ENCODE results near the gene TF. TPM values are rescaled to one million over a fixed set of nuclear protein-coding genes. Genes with fewer than 3 reads are reported as not detected.

TF gene
- polyA plus RNA-seq, 1 donor (not counting 4 experiments of a cell fraction or from before 2014, with no cell fraction given), result 0.30 TPM

GRCh38 chr3:133837487-133838295, 91.5 kb downstream of the TF start:
- Histone ChIP-seq H3K9ac (ENCODE audit: control insufficient read depth, extremely low read depth, insufficient read depth, low read length) (no peak overlapping the region), H3K27ac (ENCODE audit: control insufficient read depth, insufficient read depth, low read length) (no peak overlapping the region), H3K36me3 (ENCODE audit: control insufficient read depth in 2 of 2, extremely low read depth in 1 of 2, insufficient read depth in 2 of 2, low read length in 2 of 2) (no peaks in the 10 kb centered on the region), H4K20me1 (ENCODE audit: control insufficient read depth, extremely low read depth, insufficient read depth, low read length) (no peaks in the 10 kb centered on the region), H2AFZ (ENCODE audit: control insufficient read depth, low read length) (no peak overlapping the region), H3K4me1 (ENCODE audit: control insufficient read depth, extremely low read depth, insufficient read depth, low read length) (no peaks in the 10 kb centered on the region), H3K4me3 (ENCODE audit: control insufficient read depth in 2 of 3, extremely low read depth in 1 of 3, insufficient read depth in 2 of 3, low read depth in 1 of 3, low read length in 3 of 3) (no peak overlapping the region), H3K27me3 (ENCODE audit: control insufficient read depth, extremely low read depth, insufficient read depth, low read length) (peaks cover 4% of the 10 kb centered on the region), H3K79me2 (ENCODE audit: control insufficient read depth, insufficient read depth, low read length) (no peaks in the 10 kb centered on the region), H3K4me2 (ENCODE audit: control insufficient read depth, extremely low read depth, insufficient read depth, low read depth, low read length) (no peak overlapping the region), H3K9me3 (ENCODE audit: control insufficient read depth, low read depth, low read length) (no peaks in the 10 kb centered on the region), H3K9me1 (ENCODE audit: control insufficient read depth, extremely low read depth, insufficient read depth, low read length) (no peaks in the 10 kb centered on the region)
- FAIRE-seq (no peak), DNase-seq (ENCODE audit: low read depth, low spot score) (no peak)
- dilution Hi-C loops (cut with MboI; ENCODE audit: extremely low pct_ligation_motif_present, low sequenced_read_pairs), result no loop called here
- TF ChIP-seq EZH2 (IDR thresholded peaks at IDR 0.05; ENCODE audit: low read length) (no peak), CTCF (optimal IDR thresholded peaks at IDR 0.05 in 1 of 3, IDR thresholded peaks at IDR 0.05 in 1 of 3, conservative IDR thresholded peaks at IDR 0.05 in 1 of 3; ENCODE audit: extremely low read depth in 1 of 3, insufficient read depth in 2 of 3, low read length in 3 of 3) (no peak)

GRCh38 chr3:133838296-133838789, 92.2 kb downstream of the TF start:
- Histone ChIP-seq H3K9me3 (ENCODE audit: control insufficient read depth, low read depth, low read length) (no peaks in the 10 kb centered on the region), H3K79me2 (ENCODE audit: control insufficient read depth, insufficient read depth, low read length) (no peaks in the 10 kb centered on the region), H3K36me3 (ENCODE audit: control insufficient read depth in 2 of 2, extremely low read depth in 1 of 2, insufficient read depth in 2 of 2, low read length in 2 of 2) (no peaks in the 10 kb centered on the region), H3K27me3 (ENCODE audit: control insufficient read depth, extremely low read depth, insufficient read depth, low read length) (peaks cover 4% of the 10 kb centered on the region), H3K4me2 (ENCODE audit: control insufficient read depth, extremely low read depth, insufficient read depth, low read depth, low read length) (no peak overlapping the region), H3K9ac (ENCODE audit: control insufficient read depth, extremely low read depth, insufficient read depth, low read length) (no peak overlapping the region), H4K20me1 (ENCODE audit: control insufficient read depth, extremely low read depth, insufficient read depth, low read length) (no peaks in the 10 kb centered on the region), H3K4me3 (ENCODE audit: control insufficient read depth in 2 of 3, extremely low read depth in 1 of 3, insufficient read depth in 2 of 3, low read depth in 1 of 3, low read length in 3 of 3) (no peak overlapping the region), H3K27ac (ENCODE audit: control insufficient read depth, insufficient read depth, low read length) (no peak overlapping the region), H2AFZ (ENCODE audit: control insufficient read depth, low read length) (no peak overlapping the region), H3K9me1 (ENCODE audit: control insufficient read depth, extremely low read depth, insufficient read depth, low read length) (no peaks in the 10 kb centered on the region), H3K4me1 (ENCODE audit: control insufficient read depth, extremely low read depth, insufficient read depth, low read length) (no peaks in the 10 kb centered on the region)
- no peak for FAIRE-seq
- TF ChIP-seq EZH2 (IDR thresholded peaks at IDR 0.05; ENCODE audit: low read length) (no peak), CTCF (optimal IDR thresholded peaks at IDR 0.05 in 1 of 3, IDR thresholded peaks at IDR 0.05 in 1 of 3, conservative IDR thresholded peaks at IDR 0.05 in 1 of 3; ENCODE audit: extremely low read depth in 1 of 3, insufficient read depth in 2 of 3, low read length in 3 of 3) (no peak)
- DNase-seq (ENCODE audit: low read depth, low spot score), result no peak
- dilution Hi-C loops (cut with MboI; ENCODE audit: extremely low pct_ligation_motif_present, low sequenced_read_pairs), result no loop called here
